Stromal cell of bone marrow (primary cell): ENCODE results near the gene ABCA4.

Experiments used
- DNase-seq: peaks from one replicate; pipeline ENCODE4 v3.0.0-alpha.2; 2012; ENCODE audit warnings: low read depth

The ABCA4 gene

DNA sequence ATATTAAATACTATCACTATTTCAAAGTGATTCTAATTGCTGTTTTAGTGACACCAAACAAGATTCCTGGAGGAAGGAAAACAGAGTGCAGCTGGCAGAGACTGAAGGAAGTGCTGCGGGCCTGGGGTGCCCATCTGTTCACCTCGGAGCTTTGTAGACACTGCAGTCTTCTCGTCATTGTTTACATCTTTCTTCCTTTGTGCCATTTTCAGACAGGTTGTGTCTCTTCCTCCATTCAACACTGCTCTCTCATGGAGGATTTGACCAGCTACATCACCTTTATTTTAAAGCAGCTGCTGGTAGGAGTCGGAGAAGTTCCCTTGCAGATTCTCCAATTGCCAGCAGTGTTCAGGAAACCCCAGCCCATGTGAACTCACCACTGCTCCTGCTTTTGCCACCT lies 37.3 kb downstream of the ABCA4 start:
- DNase-seq: no peak

DNA sequence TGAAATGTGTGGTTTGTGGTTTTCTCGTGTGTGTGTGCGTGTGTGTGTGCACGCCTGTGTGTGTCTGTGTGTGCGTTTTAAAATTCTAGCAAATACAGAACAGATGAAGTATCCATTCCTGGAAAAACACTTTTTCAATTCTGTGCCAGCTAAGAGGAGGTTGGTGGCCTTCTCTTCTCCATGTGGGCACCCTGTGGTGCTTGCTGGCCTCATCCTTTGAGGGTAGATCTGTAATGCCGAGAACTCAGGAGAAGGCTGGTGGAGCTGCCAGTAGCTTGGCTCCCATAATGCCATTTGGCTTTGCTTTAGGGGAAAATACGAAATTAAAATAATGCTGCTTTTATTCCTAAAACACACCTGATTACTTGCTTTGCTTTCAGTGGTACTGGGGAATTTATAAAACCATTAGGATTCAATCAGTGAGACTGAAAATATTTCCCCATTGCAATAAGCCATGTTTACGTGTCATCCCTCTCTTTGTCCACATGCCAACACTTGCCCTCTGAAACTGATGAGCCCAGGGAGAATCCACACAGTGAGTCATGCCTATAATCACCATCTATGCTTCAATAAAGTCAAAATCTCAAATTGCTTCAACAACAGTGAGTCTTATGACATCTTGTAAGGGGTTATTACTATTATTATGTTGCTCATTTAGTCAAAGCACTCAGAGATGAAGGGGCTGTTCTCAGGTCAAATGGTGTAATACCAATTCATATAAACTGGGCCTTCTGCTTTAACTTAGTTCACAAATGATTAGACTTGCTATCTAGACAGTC lies 39.2 kb downstream of the ABCA4 start:
- DNase-seq: peak; percentile 95

DNA sequence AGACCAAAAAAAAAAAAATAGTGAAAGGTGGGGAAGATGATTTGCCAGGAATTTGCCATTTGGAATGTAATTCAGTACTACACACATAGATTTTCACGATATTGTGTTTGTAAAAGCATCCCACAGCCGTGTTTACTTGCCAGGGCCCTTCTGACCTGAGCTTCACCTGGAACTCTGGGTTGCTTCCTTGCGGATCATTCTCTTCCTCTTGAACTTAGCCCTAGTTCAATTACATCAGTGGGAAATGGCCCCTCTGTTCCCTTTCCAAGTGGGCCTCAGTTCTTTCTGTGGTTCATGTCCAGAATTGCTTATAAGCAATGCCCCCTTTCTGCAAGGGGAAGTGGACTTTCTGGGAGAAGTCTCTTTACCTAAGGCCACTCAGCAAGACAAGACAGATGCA lies 41.0 kb downstream of the ABCA4 start:
- no peak for DNase-seq

DNA sequence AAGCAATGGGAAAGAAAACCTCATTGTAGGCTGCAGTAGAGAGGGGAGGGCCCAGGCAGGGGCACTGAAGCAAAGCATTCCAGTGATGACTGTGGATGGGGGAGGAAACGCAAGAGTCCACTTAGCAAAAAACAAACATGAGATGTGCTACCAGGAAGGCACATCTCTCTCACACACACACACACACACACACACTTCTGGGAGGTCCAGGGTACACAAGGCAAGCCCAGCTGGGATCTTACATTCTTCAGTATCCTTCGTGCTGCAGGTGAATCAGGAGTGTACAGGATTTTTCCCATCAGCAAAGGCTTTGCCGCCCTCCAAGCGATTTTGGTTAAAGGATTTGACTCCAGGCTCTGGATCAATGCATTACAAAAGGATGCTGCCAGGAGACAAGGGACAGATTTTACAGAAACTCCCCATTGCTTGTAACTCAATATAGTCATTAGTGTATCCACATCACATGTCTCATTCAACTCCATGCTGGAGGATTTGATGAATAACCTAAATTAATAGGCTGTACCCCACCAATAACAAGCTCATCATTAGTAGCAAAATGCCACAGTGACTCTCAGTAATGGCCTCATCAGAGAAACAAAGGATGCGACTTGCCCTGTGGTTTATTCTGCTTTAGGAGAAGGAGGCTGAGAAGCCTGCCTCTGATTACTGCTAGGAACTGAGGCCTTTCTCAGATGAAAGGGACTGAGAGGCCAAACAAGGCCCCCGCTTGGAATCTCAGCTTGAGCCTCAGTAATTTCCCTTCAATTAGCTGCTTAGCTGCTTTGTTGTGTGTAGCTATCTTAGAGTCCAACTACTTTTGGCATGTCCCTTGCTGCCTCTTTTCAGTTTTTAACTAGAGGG lies 41.6 kb downstream of the ABCA4 start:
- no peak for DNase-seq

DNA sequence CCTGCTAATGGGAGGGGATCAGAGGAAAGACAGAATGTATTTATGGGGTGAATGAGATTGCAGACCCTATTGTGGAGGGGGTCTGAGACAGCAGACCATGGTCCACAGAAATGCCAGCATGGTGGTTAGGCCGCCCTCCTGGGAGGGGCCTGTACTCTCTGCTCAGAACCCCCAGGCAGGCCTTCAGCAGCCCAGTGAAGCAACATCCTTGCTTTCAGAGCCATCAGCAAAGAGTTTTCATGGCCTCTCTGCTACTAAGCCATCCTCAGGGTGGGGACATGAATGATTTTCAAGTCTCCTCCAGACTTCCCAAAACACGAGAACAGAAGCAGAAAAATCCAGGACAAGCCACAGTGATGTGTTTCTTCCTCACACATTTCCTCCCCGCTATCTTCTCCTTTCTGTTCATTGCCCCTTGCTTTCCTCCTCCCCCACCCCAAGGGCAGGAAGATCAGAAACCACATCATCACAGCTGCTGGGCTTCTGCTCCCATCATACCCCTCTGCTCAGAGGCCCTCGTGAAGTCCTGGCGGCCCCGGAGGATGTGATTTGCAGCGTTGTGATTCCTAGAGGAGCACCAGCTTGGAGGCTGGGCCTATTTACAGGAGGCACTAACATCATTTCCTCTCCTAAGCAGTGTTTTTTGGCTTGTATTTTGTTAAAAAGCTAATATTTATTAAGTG lies 48.0 kb downstream of the ABCA4 start:
- DNase-seq: no peak

DNA sequence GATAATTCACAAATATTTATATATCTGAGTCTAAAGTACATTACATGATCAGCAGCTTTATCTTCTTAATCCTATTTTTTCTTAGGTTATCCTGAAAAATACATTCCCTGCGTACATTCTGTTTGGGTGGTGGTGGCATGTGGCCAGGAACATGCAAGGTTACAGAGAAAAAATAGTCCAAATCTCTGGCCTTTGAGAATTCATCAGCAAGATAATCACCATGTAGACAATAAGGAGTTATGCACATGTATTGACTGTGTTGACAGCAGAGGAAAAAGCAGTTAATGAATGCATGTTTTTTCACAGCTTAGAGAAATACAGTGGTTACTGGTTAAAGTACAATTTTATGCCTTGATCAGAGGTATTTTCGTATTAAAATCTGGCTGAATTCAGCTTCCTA lies 49.0 kb downstream of the ABCA4 start:
- no peak for DNase-seq

DNA sequence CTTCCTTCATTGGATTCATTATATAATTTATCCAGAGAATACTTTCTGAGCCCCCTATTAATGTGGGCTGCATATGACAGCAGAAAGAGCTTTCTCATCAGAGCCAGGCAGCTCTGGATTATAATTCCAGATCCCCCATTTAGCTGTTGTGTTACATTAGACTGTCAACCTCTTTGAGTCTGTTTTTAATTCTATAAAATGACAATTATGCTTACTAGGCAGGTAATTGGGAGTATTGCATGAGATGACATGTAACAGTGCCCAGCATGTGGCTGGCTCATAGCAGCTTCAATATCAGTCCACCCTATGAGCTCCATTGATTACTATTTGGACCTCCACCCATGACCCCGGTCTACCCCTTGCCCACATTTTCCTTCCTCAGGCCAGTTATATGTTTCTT lies 49.6 kb downstream of the ABCA4 start:
- DNase-seq: no peak

DNA sequence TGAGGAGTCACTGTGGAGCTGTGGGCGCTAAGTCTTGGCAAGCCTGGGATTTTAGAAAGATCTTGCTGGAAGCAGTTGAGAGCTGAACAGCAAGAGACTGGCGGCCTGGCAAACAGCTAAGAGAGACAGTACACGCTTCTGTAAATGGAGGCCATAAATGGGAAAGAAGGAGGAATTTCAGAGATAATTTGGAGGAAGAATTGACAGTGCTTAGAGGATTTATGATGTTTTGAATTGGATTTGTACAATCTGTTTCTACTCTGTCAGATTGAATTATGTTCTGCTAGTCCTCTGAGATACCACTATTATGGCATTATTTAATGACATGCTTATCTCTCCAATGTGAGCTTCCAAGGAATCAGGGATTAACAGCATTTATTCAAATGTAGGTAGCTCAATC lies 50.1 kb downstream of the ABCA4 start:
- no peak for DNase-seq

DNA sequence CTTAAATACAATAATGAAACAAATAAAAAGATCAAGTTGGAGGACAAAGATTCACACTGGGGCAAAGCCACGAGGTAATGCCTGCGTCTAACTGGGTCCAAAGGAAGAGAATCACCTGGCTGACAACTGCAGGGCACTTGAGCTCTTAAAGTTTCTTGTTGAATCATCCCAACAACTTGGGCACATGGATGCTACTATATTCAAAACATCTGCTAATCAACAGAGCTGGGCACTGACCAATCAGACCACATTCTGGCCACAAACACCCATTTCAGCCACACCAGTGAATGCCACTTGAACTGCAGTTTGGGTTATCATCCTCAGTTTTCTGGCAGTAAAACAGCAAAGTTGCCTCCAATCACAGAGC lies 51.0 kb downstream of the ABCA4 start:
- no peak for DNase-seq

DNA sequence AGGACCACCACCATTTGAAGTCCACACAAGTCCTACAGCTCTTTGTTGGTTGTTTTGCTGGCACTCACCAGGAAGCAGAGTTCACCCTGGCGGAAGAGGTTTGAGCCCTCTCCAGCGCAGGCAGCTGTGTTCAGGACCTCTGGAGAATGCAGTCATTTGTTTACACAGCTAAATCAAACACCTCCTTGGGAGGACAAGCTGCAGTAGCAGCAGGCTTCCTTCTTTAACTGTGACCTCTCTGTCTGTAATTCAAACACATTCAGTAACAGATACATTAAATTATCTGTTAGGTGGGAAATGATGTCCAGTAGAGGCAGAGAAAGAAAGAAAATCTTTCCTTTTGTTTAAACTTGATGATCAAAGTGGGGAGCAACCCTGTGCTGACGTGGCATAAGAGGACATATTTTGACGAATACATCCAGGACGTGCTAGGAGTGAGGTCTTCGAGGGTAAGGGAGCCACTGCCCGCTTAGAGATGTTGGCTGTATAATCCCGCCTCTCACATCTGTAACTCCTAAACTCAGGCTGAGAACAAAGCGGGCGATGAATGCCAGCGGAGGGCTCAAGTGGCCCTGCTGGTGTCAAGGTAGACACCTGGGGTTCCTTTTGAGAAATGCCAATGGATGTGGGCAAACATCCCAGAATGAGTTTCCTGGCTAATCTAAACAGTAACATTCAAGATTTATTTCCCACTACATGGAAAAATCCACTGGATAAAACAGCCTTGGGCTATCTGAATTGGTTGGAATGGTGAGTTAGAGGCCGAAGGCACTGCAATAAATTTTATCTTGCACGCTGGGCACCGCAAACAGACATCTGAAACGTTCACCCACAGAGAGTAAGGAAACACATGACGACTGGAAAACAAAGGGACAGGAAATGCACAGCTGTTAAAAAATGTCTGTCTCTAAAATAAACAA lies 51.7 kb downstream of the ABCA4 start:
- DNase-seq: no peak

DNA sequence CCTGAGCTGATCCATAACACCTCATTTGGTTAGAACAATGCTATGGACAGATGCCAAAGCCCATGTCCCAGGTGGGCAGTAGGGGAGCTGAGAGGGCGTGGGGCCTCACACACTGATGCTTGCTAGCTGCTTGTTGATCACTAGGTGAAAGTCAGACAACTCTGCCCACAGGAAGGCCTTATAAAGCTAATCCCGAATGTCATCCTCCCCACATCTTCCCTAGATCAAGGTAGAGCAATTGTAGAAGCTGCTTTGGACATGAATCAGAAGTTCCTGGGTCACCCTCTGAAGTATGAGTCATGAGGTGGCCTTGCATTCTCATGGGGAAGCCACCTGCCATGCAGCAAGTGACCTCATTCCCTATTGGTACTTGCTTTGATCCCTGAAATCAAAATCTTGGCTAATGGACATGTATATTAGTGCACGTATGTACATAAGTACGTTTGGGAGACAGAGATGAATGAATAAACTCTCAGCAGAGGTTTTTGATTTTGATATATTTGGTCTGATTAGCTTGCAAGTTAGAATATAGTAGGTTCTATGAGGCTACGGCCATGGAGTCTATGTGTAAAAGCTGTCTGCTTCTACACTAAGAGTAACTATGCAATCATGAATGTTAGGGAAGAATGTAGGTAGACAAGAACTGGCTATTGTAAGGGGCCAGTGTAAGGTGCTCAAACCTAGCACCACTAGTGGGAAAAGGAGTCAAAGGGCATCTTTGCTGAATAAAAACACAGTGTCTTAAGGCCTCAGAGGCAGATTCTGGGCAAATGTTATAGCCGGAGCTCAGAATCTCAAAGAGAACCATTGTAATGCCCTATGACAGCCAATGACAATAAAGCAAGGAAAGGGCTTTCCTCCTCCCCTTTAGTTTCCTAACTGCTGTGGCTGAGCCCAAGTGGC lies 52.6 kb downstream of the ABCA4 start:
- no peak for DNase-seq

DNA sequence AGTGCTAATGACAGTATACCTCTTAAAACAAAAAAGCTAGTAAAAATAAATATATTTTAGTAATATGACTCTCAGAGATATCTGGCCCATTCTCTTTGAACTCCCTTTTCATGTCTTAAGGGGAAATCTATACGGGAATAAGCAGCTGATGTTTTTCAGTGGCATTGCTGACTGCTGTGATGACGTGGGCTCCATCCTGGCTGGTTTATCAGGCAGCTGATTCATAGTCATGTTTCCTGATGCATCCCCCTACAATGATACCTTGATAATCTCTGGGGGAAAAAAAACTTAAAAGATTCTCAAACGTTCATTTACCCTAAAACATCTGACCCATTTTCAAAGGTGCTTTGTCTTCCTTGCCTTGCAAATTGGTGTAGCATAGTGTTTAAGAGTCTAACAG lies 53.8 kb downstream of the ABCA4 start:
- no peak for DNase-seq

DNA sequence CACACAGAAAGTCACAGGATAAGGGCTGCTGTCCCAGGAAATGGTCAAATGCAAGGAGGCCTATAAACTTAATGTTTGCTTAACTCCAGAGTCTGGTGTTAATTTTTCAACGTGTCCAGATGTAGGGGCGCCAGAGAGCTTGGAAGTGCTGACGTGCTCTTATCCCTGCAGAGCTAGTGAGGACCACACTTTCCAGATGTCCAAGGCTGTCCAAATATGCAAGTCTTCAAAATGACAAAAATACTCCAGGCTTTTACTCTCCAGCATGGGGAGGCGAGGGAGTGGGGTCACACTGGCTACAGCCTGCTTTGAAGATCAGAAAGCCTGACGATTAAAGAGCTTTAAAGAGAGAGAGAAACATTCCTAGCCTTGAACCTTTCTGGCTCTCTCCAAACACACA lies 57.6 kb downstream of the ABCA4 start:
- DNase-seq: peak; percentile 23

DNA sequence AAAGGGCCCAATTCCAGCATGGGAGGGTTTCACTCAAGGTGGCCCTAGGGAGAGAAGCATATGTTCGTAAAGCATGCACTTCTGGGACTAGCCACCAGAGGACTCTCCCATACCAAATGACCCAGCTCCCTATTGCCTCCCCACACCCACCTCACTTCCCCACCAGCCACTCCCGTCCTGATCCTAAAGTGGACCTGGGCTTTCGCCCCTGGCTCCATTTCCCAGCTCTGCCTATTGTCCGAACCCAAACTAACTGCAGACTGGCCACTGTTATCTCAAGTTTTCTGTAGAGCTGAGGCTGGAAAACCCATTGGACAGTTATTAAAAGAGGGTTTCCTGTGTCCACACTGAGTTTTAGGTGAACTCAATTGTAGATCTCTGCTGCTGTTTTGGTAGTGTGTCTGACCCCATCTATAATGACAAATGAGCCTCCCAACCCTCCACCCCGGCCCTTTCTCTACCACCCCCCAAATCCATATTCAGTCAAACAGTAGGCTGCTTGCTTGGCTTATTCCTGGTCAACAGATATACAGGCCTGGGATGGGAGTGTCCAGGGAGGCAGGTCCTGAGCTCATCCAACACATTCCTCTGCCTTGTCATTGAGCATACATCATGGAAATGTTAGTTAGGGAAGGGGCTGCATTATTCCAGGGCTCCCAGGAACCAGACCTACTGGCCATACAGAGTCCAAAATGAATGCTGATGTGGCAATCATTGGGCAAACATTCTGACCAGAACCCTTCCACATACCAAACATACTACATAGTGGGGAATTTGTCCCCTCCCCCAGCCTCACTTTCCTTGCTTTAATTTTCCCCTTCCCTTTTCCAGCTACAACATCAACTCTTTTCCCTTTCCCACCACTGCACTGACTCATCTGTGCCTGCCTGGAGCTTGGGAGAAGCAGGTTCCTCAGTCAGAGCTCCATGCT lies 59.2 kb downstream of the ABCA4 start:
- peak; percentile 30 for DNase-seq

DNA sequence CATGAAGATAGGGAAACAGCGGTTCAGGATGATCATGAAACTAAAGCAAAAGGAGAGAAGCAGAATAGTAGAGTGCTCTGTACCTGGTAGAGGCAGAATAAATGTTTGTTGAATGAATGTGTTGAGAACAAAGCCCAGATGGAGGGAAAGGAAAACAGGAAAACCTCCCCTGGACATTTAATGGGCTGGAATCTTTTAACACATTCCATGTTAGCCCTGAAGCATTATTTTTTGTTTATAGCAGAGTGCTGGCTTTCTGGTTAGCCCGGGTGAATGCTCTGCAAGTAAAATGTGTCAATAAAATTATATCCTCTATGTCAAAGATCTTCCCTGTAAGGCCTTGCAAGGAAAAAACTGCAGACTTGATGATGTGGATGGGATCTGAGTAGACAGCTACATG lies 60.2 kb downstream of the ABCA4 start:
- no peak for DNase-seq

DNA sequence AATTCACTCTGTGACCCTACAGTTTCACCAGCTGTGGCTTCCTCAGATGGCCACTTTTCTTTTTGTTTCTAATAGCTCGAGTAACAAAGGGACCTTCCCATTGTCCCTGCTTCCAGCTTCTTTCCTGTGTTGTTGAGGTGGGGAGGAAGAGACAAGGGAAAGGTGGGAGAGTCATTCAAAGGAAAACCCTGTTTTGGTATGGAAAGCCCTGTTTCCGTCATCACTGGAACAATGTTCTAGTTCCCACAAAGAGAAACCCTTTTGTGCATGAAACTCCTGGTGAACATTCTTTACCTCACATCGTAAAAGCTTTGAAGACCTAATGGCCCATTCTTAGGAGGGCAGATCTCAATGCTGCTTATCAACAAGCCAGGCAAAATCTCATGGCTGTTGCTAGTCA lies 62.2 kb downstream of the ABCA4 start:
- DNase-seq: no peak

DNA sequence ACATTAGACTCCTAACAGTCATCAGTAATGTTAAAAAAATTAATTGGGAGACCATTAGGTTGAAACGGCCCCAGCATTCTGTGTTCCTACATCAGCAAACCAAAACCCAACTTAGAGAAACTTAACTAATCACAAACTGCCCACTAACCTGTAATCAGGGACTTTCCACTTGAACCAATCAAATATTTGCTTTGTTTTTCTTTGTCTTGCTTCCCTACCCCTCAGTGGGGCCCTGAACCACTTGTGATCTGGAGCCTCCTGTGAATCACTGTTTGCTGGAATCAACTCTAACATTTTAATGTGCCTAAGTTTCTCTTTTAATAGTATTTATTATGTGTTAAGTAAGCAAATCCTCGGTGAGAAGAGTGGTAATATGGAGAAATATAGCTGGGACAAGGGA lies 64.0 kb downstream of the ABCA4 start:
- no peak for DNase-seq

DNA sequence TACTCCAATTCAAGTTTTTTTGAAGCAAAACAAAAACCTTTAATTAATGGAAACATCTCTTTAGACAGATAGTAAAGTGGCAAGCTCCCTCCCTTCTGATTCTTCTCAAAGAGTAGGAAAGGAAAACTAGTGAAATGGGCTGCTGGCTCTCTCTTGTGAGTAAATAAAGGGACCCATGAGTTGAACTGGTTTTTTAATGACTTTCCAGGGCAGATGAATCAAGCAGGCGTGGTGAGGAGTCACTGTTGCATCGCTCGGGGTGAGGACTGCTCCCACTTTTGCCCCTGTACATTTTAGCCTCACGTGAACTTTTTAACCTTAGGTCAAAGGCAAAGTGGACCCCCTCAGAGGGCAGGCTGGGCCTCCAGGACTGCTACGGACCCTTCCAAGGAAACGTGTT lies 64.8 kb downstream of the ABCA4 start:
- DNase-seq: no peak

DNA sequence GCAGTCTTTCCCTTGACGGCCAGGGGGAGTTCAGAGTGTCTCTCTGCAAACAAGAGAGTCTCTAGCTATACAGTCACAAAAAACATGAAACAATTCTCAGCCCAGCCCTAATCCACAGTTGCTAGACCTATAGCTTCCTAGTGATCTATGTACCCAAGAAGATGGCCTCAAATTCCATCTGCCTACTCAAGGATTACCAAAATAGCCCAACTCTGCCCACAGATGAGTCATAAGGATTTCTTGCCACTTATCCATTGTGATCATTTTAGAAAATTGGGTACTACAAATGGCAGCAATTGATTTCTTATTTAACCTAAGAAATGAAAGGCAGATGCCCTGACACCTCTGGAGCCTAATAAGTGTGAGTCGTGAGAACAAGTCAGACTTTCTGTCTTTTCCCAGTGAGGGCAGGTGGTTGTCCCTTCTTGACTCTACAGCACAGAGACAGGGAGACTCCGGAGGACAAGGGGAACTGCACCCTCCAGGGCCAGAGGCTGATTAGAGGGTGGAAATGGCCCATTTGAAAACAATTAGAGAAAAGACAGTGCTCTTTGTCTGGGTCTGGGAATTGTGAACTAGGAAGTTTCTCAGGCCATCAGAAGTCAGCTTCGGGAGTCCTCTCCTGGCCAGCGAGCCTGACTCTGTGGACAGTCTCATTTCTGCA lies 65.4 kb downstream of the ABCA4 start:
- no peak for DNase-seq
